ENCODE data around the gene TANGO2.

DNA sequence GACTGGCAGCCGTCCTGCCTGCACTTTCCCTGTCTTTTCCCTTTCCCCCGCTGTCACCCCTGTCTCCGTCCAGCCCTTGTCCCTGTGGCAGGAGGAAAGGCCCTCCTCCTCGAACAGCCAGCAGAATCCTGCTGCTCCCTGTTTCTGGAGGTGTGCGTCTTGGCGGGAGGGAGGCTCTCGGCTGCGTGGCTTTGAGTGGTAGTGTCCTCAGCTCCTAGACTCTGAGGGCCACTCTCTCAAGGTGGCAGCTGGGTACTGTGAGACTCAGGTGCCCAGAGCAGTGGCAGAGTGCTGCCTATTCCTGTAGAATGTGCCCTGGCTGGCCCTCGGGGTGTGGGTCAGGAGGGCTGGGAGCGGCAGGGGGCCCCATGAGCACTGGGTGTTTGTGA is 85.9 kb downstream of the TANGO2 start:
- TF ChIP-seq, protein P1, sequence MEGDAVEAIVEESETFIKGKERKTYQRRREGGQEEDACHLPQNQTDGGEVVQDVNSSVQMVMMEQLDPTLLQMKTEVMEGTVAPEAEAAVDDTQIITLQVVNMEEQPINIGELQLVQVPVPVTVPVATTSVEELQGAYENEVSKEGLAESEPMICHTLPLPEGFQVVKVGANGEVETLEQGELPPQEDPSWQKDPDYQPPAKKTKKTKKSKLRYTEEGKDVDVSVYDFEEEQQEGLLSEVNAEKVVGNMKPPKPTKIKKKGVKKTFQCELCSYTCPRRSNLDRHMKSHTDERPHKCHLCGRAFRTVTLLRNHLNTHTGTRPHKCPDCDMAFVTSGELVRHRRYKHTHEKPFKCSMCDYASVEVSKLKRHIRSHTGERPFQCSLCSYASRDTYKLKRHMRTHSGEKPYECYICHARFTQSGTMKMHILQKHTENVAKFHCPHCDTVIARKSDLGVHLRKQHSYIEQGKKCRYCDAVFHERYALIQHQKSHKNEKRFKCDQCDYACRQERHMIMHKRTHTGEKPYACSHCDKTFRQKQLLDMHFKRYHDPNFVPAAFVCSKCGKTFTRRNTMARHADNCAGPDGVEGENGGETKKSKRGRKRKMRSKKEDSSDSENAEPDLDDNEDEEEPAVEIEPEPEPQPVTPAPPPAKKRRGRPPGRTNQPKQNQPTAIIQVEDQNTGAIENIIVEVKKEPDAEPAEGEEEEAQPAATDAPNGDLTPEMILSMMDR (conservative IDR thresholded peaks at IDR 0.05), result no peak
- TF ChIP-seq ZFX (IDR thresholded peaks at IDR 0.05), result no peak

Data from C4-2B (cell line).